GM18498 (cell line): Measurements from ENCODE around the gene SCYGR5.
"Not testable (repeated sequence)": the region's sequence is repeated elsewhere in the genome, so short reads cannot be mapped to it uniquely, and the experiment has no call there.

Experiments
- ATAC-seq: cut with Tn5 transposase; IDR thresholded peaks from one replicate; pipeline ENCODE4 v1.9.1; 2021; ENCODE audit warnings: mild to moderate bottlenecking, moderate library complexity; ENCODE audit not compliant: unreplicated experiment

The SCYGR5 gene

DNA sequence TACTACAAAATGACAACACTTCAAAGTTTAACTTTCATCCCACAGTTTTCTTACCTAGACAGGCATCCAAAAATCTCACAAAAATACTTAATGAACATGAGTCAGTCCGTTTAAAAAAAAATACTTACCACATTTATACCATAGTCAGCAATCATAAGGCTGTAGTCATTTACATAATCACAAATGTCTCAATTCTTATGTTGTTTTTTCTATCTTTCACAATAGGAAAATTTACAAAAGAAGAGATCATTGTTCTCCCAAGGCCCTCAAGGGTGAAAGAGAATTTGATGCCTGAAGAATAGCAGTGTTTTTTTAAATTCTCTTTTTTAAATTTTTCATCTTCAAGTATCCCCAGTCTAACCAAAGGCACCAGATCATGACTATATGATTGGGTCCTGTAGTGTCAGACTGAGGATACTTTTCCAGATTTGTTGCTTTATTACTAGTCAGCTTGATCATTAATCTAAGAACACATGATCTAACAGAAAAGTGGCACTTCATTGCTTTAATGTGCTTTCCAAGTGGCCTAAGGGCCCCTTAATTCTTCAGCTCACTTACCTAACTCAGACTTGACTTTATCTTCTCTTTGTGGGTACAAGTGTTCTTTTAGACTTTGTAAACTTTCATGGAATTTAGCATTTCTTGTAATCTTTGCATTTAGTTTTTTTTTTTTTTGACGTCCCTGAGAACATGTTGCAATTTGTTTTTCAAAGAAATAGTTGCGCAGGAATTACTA, 4.7 kb downstream of the SCYGR5 start:
- ATAC-seq, result no peak

DNA sequence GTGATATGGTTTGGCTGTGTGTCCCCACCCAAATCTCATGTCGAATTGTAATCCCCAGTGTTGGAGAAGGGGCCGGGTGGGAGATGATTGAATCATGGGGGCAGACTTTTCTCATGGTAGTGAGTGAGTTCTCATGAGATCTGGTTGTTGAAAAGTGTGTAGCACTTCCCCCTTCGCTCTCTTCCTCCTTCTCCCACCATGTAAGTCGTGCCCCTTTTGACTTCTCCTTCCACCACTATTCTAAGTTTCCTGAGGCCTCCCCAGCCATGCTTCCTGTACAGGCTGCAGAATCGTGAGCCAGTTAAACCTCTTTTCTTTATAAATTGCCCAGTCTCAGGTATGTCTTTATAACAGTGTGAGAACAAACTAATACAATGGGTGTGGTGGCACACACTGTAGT, 7.0 kb downstream of the SCYGR5 start:
- not testable (repeated sequence) for ATAC-seq

DNA sequence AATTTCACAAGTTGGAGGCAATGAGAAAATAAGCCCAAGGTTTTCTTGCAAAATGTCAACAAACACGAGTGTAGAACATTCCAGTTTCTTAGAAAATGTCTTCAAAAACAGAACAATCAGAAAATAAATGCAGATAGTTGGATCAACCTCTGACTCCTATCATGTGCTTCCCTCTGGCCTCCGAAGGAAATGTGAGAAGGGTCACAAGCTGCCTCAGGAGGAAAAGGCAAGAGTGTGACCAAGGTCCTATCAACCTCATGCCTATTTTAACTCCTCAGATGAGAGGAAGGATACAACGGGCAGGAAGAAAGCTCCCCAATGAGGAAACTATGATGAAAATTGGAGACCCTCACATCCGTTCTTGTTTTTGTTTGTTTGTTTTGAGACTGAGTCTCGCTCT, 7.9 kb downstream of the SCYGR5 start:
- no peak for ATAC-seq

- no peak for ATAC-seq
These were observed 11.3 kb downstream of the SCYGR5 start for GRCh38 chr2:227677928-227678327.

- ATAC-seq, result no peak
These were observed 17.7 kb downstream of the SCYGR5 start for GRCh38 chr2:227684258-227684657.

DNA sequence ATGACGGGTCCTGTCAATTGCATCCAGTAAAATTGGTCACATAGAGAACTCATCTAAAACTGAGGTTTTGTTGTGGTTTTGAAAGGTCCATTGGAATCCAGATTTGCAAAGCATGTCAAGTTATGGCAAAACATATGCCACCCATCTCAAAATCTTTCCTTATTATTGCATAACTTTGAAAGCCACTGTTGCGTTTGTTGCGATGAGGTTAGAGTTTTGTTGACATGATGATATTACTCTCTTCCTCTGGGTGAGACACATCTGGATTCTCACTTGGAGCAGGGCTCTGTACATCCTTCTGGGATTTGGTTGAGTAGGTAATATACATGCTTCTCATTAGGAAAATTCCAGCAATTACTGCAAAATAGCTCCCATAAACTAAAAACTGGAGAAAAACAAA, 20.6 kb downstream of the SCYGR5 start:
- no peak for ATAC-seq

DNA sequence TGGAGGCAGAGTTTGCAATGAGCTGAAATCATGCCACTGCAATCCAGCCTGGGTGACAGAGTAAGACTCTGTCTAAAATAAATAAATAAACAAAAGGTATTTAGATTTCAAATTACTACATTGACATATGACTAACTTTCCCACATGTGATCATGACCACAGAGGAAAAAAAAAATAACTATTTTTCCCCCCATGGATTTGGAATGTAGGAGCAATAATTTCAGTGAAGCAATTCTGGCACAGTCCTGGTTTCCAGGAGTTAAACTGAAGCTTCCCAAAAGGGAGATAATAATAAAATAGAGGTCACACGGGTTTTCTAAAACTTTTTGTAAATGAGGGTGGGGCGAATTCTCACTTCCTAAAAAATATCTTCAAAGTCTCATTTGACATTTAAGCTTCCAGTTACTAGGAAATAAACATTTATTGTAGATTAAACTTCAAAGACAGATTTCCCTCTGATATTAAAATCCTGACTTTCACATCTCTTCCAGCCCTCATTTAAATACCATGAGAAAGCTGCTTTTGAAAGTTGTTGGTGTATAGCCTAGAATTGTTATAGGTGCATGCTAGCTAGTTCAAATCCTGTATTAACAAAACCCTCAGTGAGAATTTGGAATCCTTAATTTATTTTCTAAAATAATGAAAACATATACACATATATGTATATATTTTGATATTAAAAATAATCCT, 30.5 kb downstream of the SCYGR5 start:
- ATAC-seq, result no peak

DNA sequence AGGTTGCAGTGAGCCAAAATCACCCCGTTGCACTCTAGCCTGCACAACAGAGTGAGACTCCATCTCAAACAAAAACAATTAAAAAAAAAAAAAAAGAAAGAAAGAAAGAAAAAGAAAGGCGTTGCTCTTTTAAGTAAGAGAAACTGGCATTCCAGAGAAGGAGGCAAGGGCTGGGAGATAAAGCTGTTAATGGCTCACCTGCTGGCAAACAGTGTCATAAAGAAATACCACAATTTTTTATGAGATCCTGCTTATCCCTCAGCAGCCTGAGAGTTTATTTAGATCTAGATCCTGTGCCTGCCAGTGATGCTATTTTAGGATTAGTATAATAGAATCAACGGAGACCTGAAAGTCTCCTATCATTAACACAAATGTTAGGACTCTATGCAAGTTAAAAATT, 35.0 kb downstream of the SCYGR5 start:
- ATAC-seq, result no peak

GRCh38 chr2:227703280-227703732, 36.7 kb downstream of the SCYGR5 start:
- no peak for ATAC-seq

DNA sequence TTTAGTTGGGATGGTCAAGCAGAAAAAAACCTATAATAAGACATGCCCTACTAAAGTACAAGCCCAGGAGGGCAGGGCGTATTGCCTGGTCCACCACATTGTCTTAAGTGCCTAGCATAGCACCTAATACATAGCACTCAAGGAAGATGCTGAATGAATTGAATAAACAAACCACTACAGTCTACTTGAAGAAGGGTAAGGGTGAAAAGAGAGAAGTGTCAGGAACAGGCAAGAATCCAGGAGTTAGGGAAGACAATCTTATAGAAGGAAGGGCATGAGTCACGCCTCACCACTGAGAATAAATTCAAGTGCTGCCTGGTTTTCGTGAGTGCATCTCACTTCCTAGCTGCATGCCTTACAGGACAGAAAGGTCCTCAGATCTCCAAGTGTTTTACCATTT, 37.4 kb downstream of the SCYGR5 start:
- no peak for ATAC-seq

- ATAC-seq, result no peak
These were observed 40.3 kb downstream of the SCYGR5 start for GRCh38 chr2:227706859-227707258.

GRCh38 chr2:227707390-227707789, 40.8 kb downstream of the SCYGR5 start:
- no peak for ATAC-seq

DNA sequence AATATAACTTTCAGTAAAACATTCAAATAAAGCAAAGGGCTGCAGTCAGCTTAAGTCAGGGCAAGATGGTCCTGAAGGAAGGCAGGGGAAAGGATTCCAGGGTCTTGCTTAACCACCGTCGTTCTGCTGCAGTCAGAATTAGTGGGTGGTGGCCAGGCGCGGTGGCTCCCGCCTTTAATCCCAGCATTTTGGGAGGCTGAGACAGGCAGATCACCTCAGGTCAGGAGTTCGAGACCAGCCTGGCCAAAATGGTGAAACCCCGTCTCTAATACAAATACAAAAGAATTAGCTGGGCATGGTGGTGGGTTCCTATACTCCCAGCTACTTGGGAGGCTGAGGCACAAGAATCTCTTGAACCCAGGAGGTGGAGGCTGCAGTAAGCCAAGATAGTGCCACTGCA, 44.4 kb downstream of the SCYGR5 start:
- no peak for ATAC-seq

DNA sequence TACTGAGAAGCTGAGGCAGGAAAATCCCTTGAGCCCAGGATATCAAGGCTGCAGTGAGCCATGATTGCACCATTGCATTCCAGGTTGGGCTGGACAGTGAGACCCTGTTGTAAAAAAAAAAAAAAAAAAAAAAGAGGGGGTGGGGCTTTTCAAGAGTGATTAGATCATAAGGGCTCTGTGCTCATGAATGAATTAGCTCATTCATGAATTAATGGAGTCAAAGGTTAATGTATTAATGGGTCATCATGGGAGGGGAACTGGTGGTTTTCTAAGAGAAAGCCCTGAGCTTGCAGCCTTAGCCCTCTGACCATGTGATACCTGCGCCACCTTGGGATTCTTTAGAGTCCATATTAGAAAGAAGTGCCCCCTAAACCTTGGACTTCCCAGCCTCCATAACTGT, 46.7 kb downstream of the SCYGR5 start:
- no peak for ATAC-seq

DNA sequence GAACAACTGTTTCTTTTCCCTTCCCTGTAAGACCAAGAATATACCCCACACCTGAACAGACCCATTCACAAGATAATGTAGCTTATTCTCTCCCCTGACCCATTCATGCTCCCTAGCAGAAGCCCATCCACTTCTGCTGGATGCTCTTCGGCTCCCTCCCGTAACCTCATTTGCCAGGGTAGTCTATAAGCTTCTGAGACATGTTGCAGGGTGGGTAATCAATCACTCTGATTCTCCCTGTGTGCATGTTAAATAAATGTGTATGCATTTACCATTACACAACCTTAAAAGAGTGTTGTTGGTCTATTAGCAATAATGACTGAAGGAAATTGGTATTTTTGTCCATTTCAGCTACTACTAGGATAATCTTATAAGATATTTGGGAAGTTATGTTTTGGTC, 49.9 kb downstream of the SCYGR5 start:
- ATAC-seq, result no peak
